Endodermal cell (in vitro differentiated cells): ENCODE data around the gene FOXM1. TPM values are rescaled to one million over a fixed set of nuclear protein-coding genes. Genes with fewer than 3 reads are reported as not detected.

ENCODE experiments used
- total RNA-seq, 2 donors: library from RNA; stranded (reverse); fragmentation: NEBNext Ultra II Directional in 1 of 2; extraction: Animal tissue kit (Norgen Biotek cat#: 25700) in 1 of 2; gene quantifications; 2 replicates in 1 of 2; 3 replicates in 1 of 2; pipeline ENCODE4 v1.2.1, GENCODE V29; 2021

FOXM1 gene
- total RNA-seq, 2 donors from 2014 or later, result 93.9 to 147 TPM

Other genes with a start within 250 kb of the FOXM1 start
- 100 to 1,000 TPM; 139 to 253 TPM for gene FKBP4, start 82.2 kb downstream of the FOXM1 start, total RNA-seq
- 10 to 100 TPM; 22.5 to 59.5 TPM for gene ITFG2, start 64.5 kb downstream of the FOXM1 start, total RNA-seq
- not detected for gene NRIP2, start 42.1 kb downstream of the FOXM1 start, total RNA-seq
- under 1 TPM; 0.22 to 0.29 TPM for gene TEX52, start 20.1 kb downstream of the FOXM1 start, total RNA-seq
- 10 to 100 TPM; 64.9 to 70.0 TPM for gene RHNO1, start within 50 bp of the FOXM1 start, total RNA-seq
- 10 to 100 TPM; 28.1 to 47.9 TPM for gene TULP3, start 13.7 kb upstream of the FOXM1 start, total RNA-seq
- gene TEAD4, start 82.2 kb upstream of the FOXM1 start, total RNA-seq, result 10 to 100 TPM; 35.7 to 82.5 TPM
- gene TSPAN9, start 200.2 kb upstream of the FOXM1 start, total RNA-seq, result 10 to 100 TPM; 31.9 to 80.8 TPM